Central memory CD4-positive, alpha-beta T cell (primary cell): ENCODE results near the gene PARP14.
"Not testable (repeated sequence)": the region's sequence is repeated elsewhere in the genome, so short reads cannot be mapped to it uniquely, and the experiment has no call there.

Experiments
- DNase-seq: peaks from one replicate; pipeline ENCODE4 v3.0.0; 2022

Gene PARP14

DNA sequence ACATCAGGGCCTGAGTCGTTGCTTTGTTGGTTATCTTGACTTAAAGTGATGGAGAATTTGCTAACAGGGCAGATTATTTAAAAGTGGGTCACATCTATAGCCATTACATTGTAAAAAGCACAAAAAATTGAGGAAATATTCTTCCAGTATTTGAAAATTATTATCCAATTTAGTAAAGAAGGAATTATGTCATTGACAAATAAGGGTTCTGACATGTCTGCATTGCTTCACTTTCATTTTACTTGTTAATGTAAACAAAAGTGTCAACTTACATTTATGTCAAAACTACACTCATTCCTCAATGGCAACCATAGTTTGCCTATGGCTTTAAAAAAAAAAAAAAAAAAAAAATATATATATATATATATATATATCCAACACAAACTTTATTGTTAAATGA, 3.4 kb upstream of the PARP14 start:
- DNase-seq = no peak

DNA sequence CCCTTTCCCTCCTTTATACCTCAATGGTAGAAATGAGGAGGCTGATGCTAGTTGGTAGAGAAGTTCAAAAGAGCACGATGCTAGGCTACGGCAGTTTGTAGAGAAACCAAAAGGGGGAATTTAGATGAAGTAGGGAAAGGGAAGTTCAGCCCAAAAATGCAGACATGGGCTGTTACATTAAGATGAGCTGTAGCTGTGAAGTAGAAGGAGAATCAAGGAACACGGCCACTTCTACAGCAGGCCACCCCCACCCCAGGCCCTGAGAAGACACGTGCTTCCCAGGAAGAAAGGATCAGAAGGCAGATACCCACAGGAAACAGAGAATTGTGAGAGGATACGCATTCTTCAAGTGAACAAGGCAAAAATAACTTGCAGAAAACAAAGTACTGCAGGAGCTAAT, 2.1 kb upstream of the PARP14 start:
- DNase-seq = no peak

GRCh38 chr3:122679085-122679881, 1.4 kb upstream of the PARP14 start:
- DNase-seq = peak; percentile 74

- DNase-seq = peak; percentile 10
Observed at GRCh38 chr3:122679882-122680474, 661 bp upstream of the PARP14 start.

- no peak for DNase-seq
Observed at GRCh38 chr3:122681284-122681973, 790 bp downstream of the PARP14 start.

GRCh38 chr3:122681974-122682409, 1.4 kb downstream of the PARP14 start:
- DNase-seq = no peak

DNA sequence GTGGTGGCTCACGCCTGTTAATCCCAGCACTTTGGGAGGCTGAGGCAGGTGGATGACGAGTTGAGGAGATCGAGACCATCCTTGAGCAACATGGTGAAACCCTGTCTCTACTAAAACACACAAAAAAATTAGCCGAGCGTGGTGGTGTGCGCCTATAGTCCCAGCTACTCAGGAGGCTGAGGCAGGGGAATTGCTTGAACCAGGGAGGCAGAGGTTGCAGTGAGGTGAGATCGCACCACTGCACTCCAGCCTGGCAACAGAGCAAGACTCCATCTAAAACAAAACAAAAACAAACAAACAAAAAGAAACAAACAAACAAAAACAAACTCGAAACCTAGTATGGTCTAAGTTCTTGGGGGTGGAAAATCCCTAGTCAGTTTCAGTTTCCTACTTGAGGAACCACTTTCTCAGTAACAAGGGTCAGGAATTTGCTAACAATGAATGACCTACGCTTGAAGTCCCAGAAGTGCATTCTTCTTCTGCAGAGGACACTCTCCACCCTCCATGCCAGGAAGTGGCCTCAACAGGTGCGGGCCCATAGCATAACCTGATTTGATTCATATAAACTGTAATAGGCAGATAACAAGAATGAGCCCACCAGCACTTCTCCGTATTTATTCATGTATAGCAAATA, 2.3 kb downstream of the PARP14 start:
- not testable (repeated sequence) for DNase-seq

DNA sequence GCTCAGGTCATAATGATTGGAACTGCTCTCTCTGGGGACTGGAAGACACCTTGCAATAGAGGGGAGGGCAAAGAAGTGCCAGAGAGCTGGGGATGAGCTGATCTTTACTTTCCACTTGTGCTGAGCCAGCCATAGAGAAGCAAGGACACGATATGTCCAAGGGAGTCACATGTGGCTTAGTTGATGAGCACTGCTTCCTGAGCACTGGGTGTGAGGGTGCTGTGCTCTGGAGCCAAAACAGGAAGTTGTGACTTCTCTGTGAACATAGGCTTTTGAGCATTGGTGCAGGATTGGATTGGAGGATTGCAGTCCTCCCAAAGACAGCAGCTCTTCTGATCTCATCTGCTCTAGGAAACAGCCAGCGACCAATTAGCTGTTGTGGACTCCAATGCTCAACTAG, 6.7 kb downstream of the PARP14 start:
- no peak for DNase-seq

DNA sequence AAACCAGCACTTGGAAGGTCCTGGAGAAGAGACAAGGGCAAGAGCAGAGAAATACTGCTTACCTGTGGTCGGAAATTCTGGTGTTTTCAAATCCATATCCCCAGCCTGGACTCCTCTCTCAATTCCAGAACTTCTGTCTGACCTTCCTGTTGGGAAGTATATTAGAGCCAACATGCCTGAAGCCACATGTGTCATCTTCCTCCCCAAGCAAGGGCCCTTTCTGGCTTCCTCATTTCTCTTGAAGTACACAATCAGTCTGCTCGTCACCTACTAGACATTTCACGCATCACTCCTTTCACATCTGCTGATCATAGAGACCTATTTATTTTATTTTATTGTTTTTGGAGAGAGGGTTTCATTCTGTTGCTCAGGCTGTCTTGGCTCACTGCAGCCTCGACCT, 8.4 kb downstream of the PARP14 start:
- DNase-seq = no peak

DNA sequence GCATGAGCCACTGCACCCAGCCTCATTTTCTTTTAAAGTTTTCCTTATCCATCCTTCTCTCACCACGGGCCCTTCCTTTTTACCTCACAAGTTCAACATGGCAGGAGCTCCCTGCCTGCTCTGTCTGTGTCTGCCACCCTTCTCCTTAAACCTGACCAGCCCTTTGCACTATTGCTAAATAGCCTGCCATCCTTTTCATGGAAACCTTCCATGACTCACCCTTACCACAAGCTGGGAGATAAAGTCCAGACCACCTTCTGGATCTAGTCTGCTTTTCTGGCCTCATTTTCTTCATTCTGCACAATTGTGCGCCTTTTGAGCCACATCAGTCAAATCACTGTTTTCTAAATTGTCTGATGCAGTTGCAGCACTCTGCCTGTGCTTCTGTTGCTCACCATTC, 8.9 kb downstream of the PARP14 start:
- DNase-seq = no peak

DNA sequence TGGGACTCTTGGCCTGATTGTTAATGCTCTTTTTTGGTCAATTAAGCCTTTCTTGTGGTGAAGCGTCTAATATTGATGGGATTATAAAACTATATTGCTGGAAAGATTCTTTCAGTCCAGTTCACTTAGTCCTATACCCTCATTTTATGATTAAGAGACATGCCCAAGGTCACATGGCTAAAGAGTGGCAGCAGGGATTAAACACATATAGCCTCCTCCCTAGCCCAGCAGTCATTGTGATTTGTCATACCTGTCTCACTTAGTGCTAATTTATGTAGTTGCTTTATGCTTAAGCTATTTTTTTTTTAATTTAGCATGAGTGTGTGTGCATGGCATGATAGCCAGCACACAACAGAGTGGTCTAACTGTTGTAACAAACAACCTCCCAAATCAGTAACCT, 9.5 kb downstream of the PARP14 start:
- no peak for DNase-seq

- DNase-seq = no peak
Observed at GRCh38 chr3:122691195-122691594, 10.6 kb downstream of the PARP14 start.

- no peak for DNase-seq
Observed at GRCh38 chr3:122692674-122693073, 12.0 kb downstream of the PARP14 start.

DNA sequence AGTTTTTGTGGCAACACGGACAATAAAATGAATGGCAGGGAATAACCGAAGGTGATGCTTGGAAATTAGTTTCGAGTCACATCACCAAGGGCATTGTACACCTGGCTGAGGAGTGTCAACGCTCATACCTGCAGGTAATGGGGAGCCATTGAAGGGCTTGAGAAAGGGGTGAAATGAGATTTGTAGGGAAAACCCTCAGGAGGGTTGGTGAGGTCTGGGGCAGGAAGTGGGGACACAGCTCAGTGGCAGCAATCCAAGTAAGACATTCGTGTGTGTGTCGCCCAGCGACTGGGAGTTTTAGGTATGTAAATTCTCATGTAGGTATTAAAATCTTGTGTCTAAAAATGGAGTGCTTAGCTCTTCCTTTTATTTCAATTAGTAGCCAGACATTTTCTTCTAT, 14.3 kb downstream of the PARP14 start:
- DNase-seq = no peak

- DNase-seq = no peak
Observed at GRCh38 chr3:122695927-122696561, 15.4 kb downstream of the PARP14 start.

GRCh38 chr3:122697952-122698620, 17.4 kb downstream of the PARP14 start:
- no peak for DNase-seq

GRCh38 chr3:122700193-122700592, 19.6 kb downstream of the PARP14 start:
- no peak for DNase-seq

- no peak for DNase-seq
Observed at GRCh38 chr3:122705379-122705778, 24.7 kb downstream of the PARP14 start.

DNA sequence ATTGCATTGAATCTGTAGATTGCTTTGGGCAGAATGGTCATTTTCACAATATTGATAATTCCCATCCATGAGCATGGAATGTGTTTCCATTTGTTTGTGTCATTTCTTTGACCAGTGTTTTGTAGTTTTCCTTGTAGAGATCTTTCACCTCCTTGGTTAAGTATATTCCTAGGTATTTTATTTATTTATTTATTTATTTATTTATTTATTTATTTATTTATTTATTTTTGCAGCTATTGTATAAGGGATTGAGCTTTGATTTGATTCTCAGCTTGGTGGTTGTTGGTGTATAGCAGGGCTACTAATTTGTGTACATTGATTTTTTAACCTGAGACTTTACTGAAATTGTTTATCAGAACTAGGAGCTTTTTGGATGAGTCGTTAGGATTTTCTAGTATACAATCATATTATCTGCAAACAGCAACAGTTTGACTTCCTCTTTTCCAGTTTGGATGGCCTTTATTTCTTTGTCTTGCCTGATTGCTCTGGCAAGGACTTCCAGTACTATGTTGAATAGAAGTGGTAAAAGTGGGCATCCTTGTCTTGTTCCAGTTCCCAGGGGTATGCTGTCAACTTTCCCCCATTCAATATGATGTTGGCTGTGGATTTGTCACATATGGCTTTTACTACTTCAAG, 30.1 kb downstream of the PARP14 start:
- not testable (repeated sequence) for DNase-seq

GRCh38 chr3:122714273-122714672, 33.6 kb downstream of the PARP14 start:
- DNase-seq = no peak

GRCh38 chr3:122716667-122717066, 36.0 kb downstream of the PARP14 start:
- no peak for DNase-seq
